ENCODE measurements around the gene BTBD6. TPM values are rescaled to one million over a fixed set of nuclear protein-coding genes. Genes with fewer than 3 reads are reported as not detected.

BTBD6 gene
- total and polyA plus RNA-seq, 9 of the 15 experiments (the other 6 are each of a cell fraction or from before 2014, with no cell fraction given), result not detected

GRCh38 chr14:105285174-105285573 lies 36.8 kb downstream of the BTBD6 start:
- TF ChIP-seq ATF7 (IDR thresholded peaks at IDR 0.05), result no peak
- TF ChIP-seq ID3 (CRISPR knock-in tag; IDR thresholded peaks at IDR 0.05), result no peak
- TF ChIP-seq ID3 (tag; IDR thresholded peaks at IDR 0.05), result no peak
- no peak for TF ChIP-seq FUS (optimal IDR thresholded peaks at IDR 0.05; ENCODE audit: low read depth, low read length)
- TF ChIP-seq ZNF668 (CRISPR knock-in tag; IDR thresholded peaks at IDR 0.05), result no peak
- TF ChIP-seq ZNF511 (CRISPR knock-in tag; IDR thresholded peaks at IDR 0.05), result no peak
- no peak for TF ChIP-seq ZNF311 (CRISPR knock-in tag; IDR thresholded peaks at IDR 0.05)
- TF ChIP-seq SNAPC5 (CRISPR knock-in tag; IDR thresholded peaks at IDR 0.05), result no peak
- TF ChIP-seq SMARCC2 (IDR thresholded peaks at IDR 0.05; ENCODE audit: low read depth), result no peak
- TF ChIP-seq SOX6 (IDR thresholded peaks at IDR 0.05), result no peak
- TF ChIP-seq ATF6 (CRISPR knock-in tag; IDR thresholded peaks at IDR 0.05), result no peak
- TF ChIP-seq FOXJ2 (tag; IDR thresholded peaks at IDR 0.05), result no peak
- Histone ChIP-seq H3K4me2 (ENCODE audit: insufficient read depth, low read length) (no peak overlapping the region), H3K9me3 (replicated peaks; ENCODE audit: control insufficient read depth, insufficient read depth, low read depth, low read length) (no peaks in the 10 kb centered on the region), H3K9ac (ENCODE audit: insufficient read depth in 1 of 2, low read depth in 2 of 2, low read length in 2 of 2) (no peak overlapping the region), H3K79me2 (ENCODE audit: control insufficient read depth, insufficient read depth, low read length) (peaks cover 6% of the 10 kb centered on the region; the same call in 2 of the 3 replicates), H3K27ac (ENCODE audit: extremely low read depth, low read depth, low read length) (no peak overlapping the region), H4K20me1 (replicated peaks; ENCODE audit: control insufficient read depth, insufficient read depth, low read length) (peaks cover 4% of the 10 kb centered on the region; the same call in 1 of the 2 replicates), H2AFZ (ENCODE audit: low read depth, low read length) (no peak overlapping the region), H3K36me3 (ENCODE audit: control insufficient read depth, insufficient read depth, low read length) (0 out of 3 replicates have a peak, but pooled peaks cover 1% of the 10 kb centered on the region), H3K4me3 (no peak overlapping the region), H3K9me1 (ENCODE audit: control insufficient read depth, insufficient read depth, low read length) (no peaks in the 10 kb centered on the region), H3K27me3 (ENCODE audit: control insufficient read depth in 2 of 2, insufficient read depth in 2 of 2, low read length in 2 of 2) (no peaks in the 10 kb centered on the region), H3K4me1 (replicated peaks in 1 of 2; ENCODE audit: control insufficient read depth in 2 of 2, insufficient read depth in 2 of 2, low read length in 2 of 2) (peaks cover 0 to 9% of the 10 kb centered on the region in 2 experiments; a peak in 2 of 5 replicates)
- BruUV-seq (replicated peaks), result TSS peak; percentile 35
- intact Hi-C loops (cut with micrococcal nuclease) (no loop called here), in situ Hi-C loops (cut with MboI) (loop anchor here (10.0 kb wide), 1 partner anchor 190 kb away; no protein-coding TSS in a partner anchor)
- FAIRE-seq (no peak), ATAC-seq (no peak), DNase-seq (ENCODE audit: extremely low read depth in 1 of 4, low spot score in 3 of 4) (no peak)
- ChIA-PET CTCF (ENCODE audit: low intra/inter-chr PET ratio) (no interaction called here), POLR2A (no interaction called here)
- 82% methylated on average over 8 of the region's 8 CpGs for WGBS (ENCODE audit: insufficient coverage, low coverage, missing lambda C conversion rate)
